PC-9 (cell line): ENCODE measurements around the gene SLC27A4. TPM values are rescaled to one million over a fixed set of nuclear protein-coding genes. Genes with fewer than 3 reads are reported as not detected.

Experiments
- BruUV-seq: library from RNA; stranded (reverse); fragments of 400-500 nt; replicated peaks from 2 replicates; lab custom pipeline; 2021; lab: Mats Ljungman, UMichigan
- CTCF ChIA-PET: fragments of 300-600 bp; sonication (Branson Sonifier 250); formaldehyde crosslinking; loops from one replicate; lab custom pipeline; 2022; ENCODE audit warnings: antibody characterized with exemption; lab: Charles Lee
- POLR2A ChIA-PET: fragments of 300-600 bp; sonication (Branson Sonifier 250); formaldehyde crosslinking; loops from one replicate; lab custom pipeline; 2022; ENCODE audit warnings: antibody characterized with exemption; ENCODE audit not compliant: unreplicated experiment; lab: Charles Lee
- DNase-seq, 2 experiments: peaks; one replicate each; pipeline versions ENCODE4 v3.0.0 to v3.0.0-alpha.2; 2015 to 2022; ENCODE audit warnings: mixed read lengths in 1 of 2
- H2AFZ ChIP-seq: fragments of 200-600 bp; sonication (generic); 2 replicates; pipeline ENCODE4 v1.8.1; 2017; ENCODE audit warnings: antibody characterized with exemption
- H3F3A ChIP-seq: fragments of 200-600 bp; sonication (generic); 2 replicates; pipeline ENCODE4 v1.8.1; 2017; ENCODE audit warnings: antibody characterized with exemption, mild to moderate bottlenecking, low read depth; ENCODE audit not compliant: insufficient read depth
- H3K27ac ChIP-seq: fragments of 200-600 bp; sonication (generic); 2 replicates; pipeline ENCODE4 v1.6.1; 2016; ENCODE audit warnings: mixed run types
- H3K27me3 ChIP-seq: fragments of 200-600 bp; sonication (generic); 2 replicates; pipeline ENCODE4 v1.6.1; 2016; ENCODE audit warnings: low read depth, mixed run types; ENCODE audit not compliant: insufficient read depth
- H3K36me3 ChIP-seq: fragments of 200-600 bp; sonication (generic); 2 replicates; pipeline ENCODE4 v1.6.1; 2016; ENCODE audit warnings: low read depth, mixed run types
- H3K4me1 ChIP-seq: fragments of 200-600 bp; sonication (generic); replicated peaks from 2 replicates; pipeline ENCODE4 v1.6.1; 2016; ENCODE audit warnings: mixed run types; ENCODE audit not compliant: insufficient read depth
- H3K4me2 ChIP-seq: fragments of 200-600 bp; sonication (generic); 2 replicates; pipeline ENCODE4 v1.6.1; 2017; ENCODE audit warnings: mixed run types
- H3K4me3 ChIP-seq: fragments of 200-600 bp; sonication (generic); 2 replicates; pipeline ENCODE4 v1.6.1; 2016; ENCODE audit warnings: mixed run types
- H3K79me2 ChIP-seq: fragments of 200-600 bp; sonication (generic); 2 replicates; pipeline ENCODE4 v1.6.1; 2017; ENCODE audit warnings: low read depth, mixed run types
- H3K9me2 ChIP-seq: fragments of 200-600 bp; sonication (generic); 2 replicates; pipeline ENCODE4 v1.8.1; 2017; ENCODE audit warnings: mild to moderate bottlenecking; ENCODE audit not compliant: insufficient read depth
- H3K9me3 ChIP-seq: fragments of 200-600 bp; sonication (generic); 2 replicates; pipeline ENCODE4 v1.8.1; 2016; ENCODE audit warnings: low read depth; ENCODE audit not compliant: insufficient read depth
- H4K20me1 ChIP-seq: fragments of 200-600 bp; sonication (generic); 2 replicates; pipeline ENCODE4 v1.8.1; 2017; ENCODE audit not compliant: insufficient read depth
- CTCF ChIP-seq: fragments of 200-600 bp; sonication (generic); conservative IDR thresholded peaks from 2 replicates; pipeline ENCODE4 v1.6.1; 2017; ENCODE audit warnings: mixed run types, antibody characterized with exemption, mild to moderate bottlenecking, moderate library complexity
- EZH2 ChIP-seq: fragments of 200-600 bp; sonication (generic); IDR thresholded peaks from 2 replicates; pipeline ENCODE4 v1.8.0; 2017; ENCODE audit warnings: antibody characterized with exemption, low read depth
- intact Hi-C: fragments of 100-400 bp; cut with micrococcal nuclease; formaldehyde crosslinking; loops from one replicate; pipeline ENCODE4 v1.10.0; 2022; ENCODE audit not compliant: unreplicated experiment
- total RNA-seq: library from RNA; stranded (reverse); gene quantifications from 2 replicates; pipeline ENCODE4 v1.2.3, GENCODE V29; 2021

Gene SLC27A4
- total RNA-seq, 1 experiment from 2014 or later: 30.4 TPM

GRCh38 chr9:128393970-128394369 lies 53.6 kb downstream of the SLC27A4 start:
- H3K36me3 ChIP-seq: no peaks in the 10 kb centered on the region
- H4K20me1 ChIP-seq: no peaks in the 10 kb centered on the region
- no peak overlapping the region for H3K4me2 ChIP-seq
- peaks cover 15% of the 10 kb centered on the region; the same call in 1 of the 2 replicates for H3F3A ChIP-seq
- H2AFZ ChIP-seq: no peak overlapping the region
- no peak overlapping the region for H3K27ac ChIP-seq
- H3K79me2 ChIP-seq: no peaks in the 10 kb centered on the region
- H3K4me1 ChIP-seq: no peaks in the 10 kb centered on the region
- H3K4me3 ChIP-seq: no peak overlapping the region
- ChIA-PET CTCF (no interaction called here), POLR2A (no interaction called here)
- intact Hi-C loops: no loop called here
- no peak for DNase-seq
- no TSS peak for BruUV-seq
- no peaks in the 10 kb centered on the region for H3K9me2 ChIP-seq
- H3K9me3 ChIP-seq: no peaks in the 10 kb centered on the region
- TF ChIP-seq CTCF (no peak), EZH2 (no peak)
- no peaks in the 10 kb centered on the region for H3K27me3 ChIP-seq

- no peak overlapping the region for H3K4me2 ChIP-seq
- no peaks in the 10 kb centered on the region for H3K9me3 ChIP-seq
- H3K4me1 ChIP-seq: no peaks in the 10 kb centered on the region
- DNase-seq: no peak
- no peak overlapping the region for H3K27ac ChIP-seq
- no peaks in the 10 kb centered on the region for H3K9me2 ChIP-seq
- H3K27me3 ChIP-seq: no peaks in the 10 kb centered on the region
- POLR2A ChIA-PET: no interaction called here
- H3K4me3 ChIP-seq: no peak overlapping the region
- H3K36me3 ChIP-seq: no peaks in the 10 kb centered on the region
- H3F3A ChIP-seq: peaks cover 15% of the 10 kb centered on the region; the same call in 1 of the 2 replicates
- no TSS peak for BruUV-seq
- no peaks in the 10 kb centered on the region for H4K20me1 ChIP-seq
- intact Hi-C loops: no loop called here
- CTCF ChIA-PET: no interaction called here
- TF ChIP-seq CTCF (no peak), EZH2 (no peak)
- H3K79me2 ChIP-seq: no peaks in the 10 kb centered on the region
- no peak overlapping the region for H2AFZ ChIP-seq
Observed at GRCh38 chr9:128394379-128395168, 54.2 kb downstream of the SLC27A4 start.

GRCh38 chr9:128396970-128397613 lies 56.8 kb downstream of the SLC27A4 start:
- no TSS peak for BruUV-seq
- H3K27ac ChIP-seq: no peak overlapping the region
- H4K20me1 ChIP-seq: no peaks in the 10 kb centered on the region
- no peaks in the 10 kb centered on the region for H3K36me3 ChIP-seq
- H3K4me3 ChIP-seq: no peak overlapping the region
- ChIA-PET POLR2A (no interaction called here), CTCF (no interaction called here)
- no peak overlapping the region for H3K4me2 ChIP-seq
- no peak for TF ChIP-seq CTCF
- no peak for TF ChIP-seq EZH2
- DNase-seq: no peak
- H3K79me2 ChIP-seq: no peaks in the 10 kb centered on the region
- no peaks in the 10 kb centered on the region for H3K9me2 ChIP-seq
- H3K27me3 ChIP-seq: no peaks in the 10 kb centered on the region
- no peaks in the 10 kb centered on the region for H3K9me3 ChIP-seq
- no peaks in the 10 kb centered on the region for H3K4me1 ChIP-seq
- intact Hi-C loops: no loop called here
- no peak overlapping the region for H2AFZ ChIP-seq
- H3F3A ChIP-seq: peaks cover 9% of the 10 kb centered on the region; the same call in 1 of the 2 replicates
